Spleen (tissue), 11 donors: ENCODE measurements around the gene IGSF21. TPM values are rescaled to one million over a fixed set of nuclear protein-coding genes. Genes with fewer than 3 reads are reported as not detected.

Source experiments
- DNase-seq: peaks from one replicate; pipeline ENCODE4 v3.0.0-alpha.2; 2020
- H3K27ac ChIP-seq, 8 donors: fragments of 200-600 bp; sonication (generic) in 7 of 8; 1 replicate in 4 of 8; 2 replicates in 4 of 8; pipeline versions ENCODE4 v1.5.0 to v1.8.0; 2016 to 2021; ENCODE audit warnings: inconsistent platforms in 4 of 8, mild to moderate bottlenecking in 4 of 8, moderate library complexity in 1 of 8
- H3K27me3 ChIP-seq, 7 donors: fragments of 200-600 bp; sonication (generic) in 6 of 7; replicated peaks in 1 of 7; 1 replicate in 4 of 7; 2 replicates in 3 of 7; pipeline versions ENCODE4 v1.5.0 to v1.8.0; 2016 to 2021; ENCODE audit warnings: inconsistent platforms in 3 of 7, mild to moderate bottlenecking in 1 of 7
- H3K36me3 ChIP-seq, 6 donors: fragments of 200-600 bp; sonication (generic) in 5 of 6; 1 replicate in 4 of 6; 2 replicates in 2 of 6; pipeline versions ENCODE4 v1.5.0 to v1.8.0; 2016 to 2021; ENCODE audit warnings: inconsistent platforms in 2 of 6
- H3K4me1 ChIP-seq, 6 donors: fragments of 200-600 bp; sonication (generic) in 5 of 6; 1 replicate in 3 of 6; 2 replicates in 3 of 6; pipeline versions ENCODE4 v1.5.0 to v1.8.0; 2016 to 2021; ENCODE audit warnings: inconsistent platforms in 3 of 6
- H3K4me3 ChIP-seq, 8 donors: fragments of 200-600 bp; sonication (generic) in 7 of 8; 1 replicate in 4 of 8; 2 replicates in 4 of 8; pipeline versions ENCODE4 v1.5.0 to v1.8.0; 2016 to 2021; ENCODE audit warnings: inconsistent platforms in 4 of 8, mild to moderate bottlenecking in 4 of 8, moderate library complexity in 2 of 8
- H3K9me3 ChIP-seq, 8 donors: fragments of 200-600 bp; sonication (generic) in 7 of 8; 1 replicate in 4 of 8; 2 replicates in 4 of 8; pipeline versions ENCODE4 v1.5.0 to v1.8.0; 2016 to 2021; ENCODE audit warnings: inconsistent platforms in 4 of 8
- CTCF ChIP-seq, 11 experiments: fragments of 200-600 bp in 7 of 11; fragments of 450-650 bp in 4 of 11; sonication (generic) in 4 of 11; IDR thresholded peaks in 8 of 11; conservative IDR thresholded peaks in 3 of 11; 1 replicate in 7 of 11; 2 replicates in 4 of 11; pipeline versions ENCODE4 v1.4.0 to v1.8.0; 2016 to 2021; ENCODE audit warnings: antibody characterized with exemption in 11 of 11, inconsistent platforms in 4 of 11, mild to moderate bottlenecking in 1 of 11
- POLR2A ChIP-seq, 3 donors: fragments of 450-650 bp; IDR thresholded peaks; one replicate each; pipeline ENCODE4 v1.5.1; 2017; ENCODE audit warnings: antibody characterized with exemption in 3 of 3, mild to moderate bottlenecking in 1 of 3
- POLR2AphosphoS5 ChIP-seq, 3 donors: sonication (generic); formaldehyde crosslinking; IDR thresholded peaks; one replicate each; pipeline ENCODE4 v1.5.1; 2017; ENCODE audit warnings: antibody characterized with exemption in 3 of 3
- WGBS, 5 donors: extraction: QIAGEN DNeasy Blood & Tissue Kit in 3 of 5; methylation state at CpG; one replicate each; pipeline versions ENCODE4 v1.1.5 to v1.1.7; 2013 to 2018; 5-methylcytosine and 5-hydroxymethylcytosine counted together
- intact Hi-C: fragments of 100-400 bp; cut with DNase I; formaldehyde crosslinking; loops from one replicate; pipeline ENCODE4 v1.15.0; 2023; ENCODE audit warnings: low total_unique reads
- polyA plus RNA-seq, 3 donors: library from polyadenylated mRNA; stranded (reverse); fragments of 200-250 nt; gene quantifications; one replicate each; pipeline ENCODE4 v1.2.1, GENCODE V29; 2013
- total RNA-seq, 7 donors: library from RNA; depleted of rRNA in 3 of 7; stranded (reverse); fragments of >200 nt in 3 of 7; fragmentation: NEBNext Ultra II Directional in 4 of 7; extraction: Animal tissue kit (Norgen Biotek cat#: 25700) in 4 of 7; gene quantifications; one replicate each; pipeline versions ENCODE4 v1.1.0 to v1.2.1, GENCODE V29; 2016 to 2021
- donor health status: healthy with polysubstance abuse.
- donor health status: DM: no; HTN: no; CAD: no; lungs with moderate emphysema.
- donor health status: DM: no; HTN: no; CAD: no.
- donor health status: Bipolar disorder and iron deficiency.
- donor health status: healthy.
- donor health status: DM: no; HTN: no; CAD: no.
- donor health status: DM: yes; HTN: yes; CAD: no.

IGSF21 gene
- total and polyA plus RNA-seq, 10 donors, result 1.6 to 35.0 (median 20.6) TPM

GRCh38 chr1:18354612-18355011 is 247.0 kb downstream of the IGSF21 start:
- no peak overlapping the region for H3K4me3 ChIP-seq
- no peaks in the 10 kb centered on the region for H3K36me3 ChIP-seq
- H3K9me3 ChIP-seq, result no peaks in the 10 kb centered on the region
- intact Hi-C loops, result no loop called here
- H3K27ac ChIP-seq, result no peak overlapping the region
- no peaks in the 10 kb centered on the region for H3K4me1 ChIP-seq
- peaks cover 0 to 77% (median 0%) of the 10 kb centered on the region in 7 donors for H3K27me3 ChIP-seq
- DNase-seq, result no peak
- TF ChIP-seq POLR2A (IDR thresholded peaks at IDR 0.05) (no peak), CTCF (IDR thresholded peaks at IDR 0.05 in 8 of 11, conservative IDR thresholded peaks at IDR 0.05 in 3 of 11) (no peak), POLR2AphosphoS5 (IDR thresholded peaks at IDR 0.05) (no peak)
- 5 to 24% (median 16%) methylated on average over 3 of the region's 3 CpGs for WGBS, 5 donors

- Histone ChIP-seq H3K4me3 (no peak overlapping the region), H3K27me3 (peaks cover 0 to 75% (median 0%) of the 10 kb centered on the region in 7 donors), H3K36me3 (no peaks in the 10 kb centered on the region), H3K9me3 (no peaks in the 10 kb centered on the region), H3K4me1 (no peaks in the 10 kb centered on the region), H3K27ac (no peak overlapping the region)
- 58 to 76% (median 61%) methylated on average over 9 of the region's 9 CpGs for WGBS, 5 donors
- DNase-seq, result no peak
- no peak for TF ChIP-seq POLR2AphosphoS5 (IDR thresholded peaks at IDR 0.05)
- TF ChIP-seq CTCF (IDR thresholded peaks at IDR 0.05 in 8 of 11, conservative IDR thresholded peaks at IDR 0.05 in 3 of 11), result no peak
- no peak for TF ChIP-seq POLR2A (IDR thresholded peaks at IDR 0.05)
- intact Hi-C loops, result no loop called here
Observed at GRCh38 chr1:18357622-18358230, 250.1 kb downstream of the IGSF21 start.

GRCh38 chr1:18358600-18358999 is 251.0 kb downstream of the IGSF21 start:
- no peak overlapping the region for H3K27ac ChIP-seq
- WGBS, 5 donors, result 29 to 76% (median 55%) methylated on average over 1 of the region's 1 CpG
- H3K27me3 ChIP-seq, result peaks cover 0 to 75% (median 0%) of the 10 kb centered on the region in 7 donors
- TF ChIP-seq POLR2A (IDR thresholded peaks at IDR 0.05) (no peak), CTCF (IDR thresholded peaks at IDR 0.05 in 8 of 11, conservative IDR thresholded peaks at IDR 0.05 in 3 of 11) (no peak), POLR2AphosphoS5 (IDR thresholded peaks at IDR 0.05) (no peak)
- no peak for DNase-seq
- H3K4me3 ChIP-seq, result no peak overlapping the region
- no peaks in the 10 kb centered on the region for H3K9me3 ChIP-seq
- intact Hi-C loops, result no loop called here
- no peaks in the 10 kb centered on the region for H3K4me1 ChIP-seq
- H3K36me3 ChIP-seq, result no peaks in the 10 kb centered on the region

GRCh38 chr1:18360251-18360650 is 252.7 kb downstream of the IGSF21 start:
- H3K27me3 ChIP-seq, result peaks cover 0 to 79% (median 0%) of the 10 kb centered on the region in 7 donors
- no peak for TF ChIP-seq POLR2AphosphoS5 (IDR thresholded peaks at IDR 0.05)
- no peak for TF ChIP-seq CTCF (IDR thresholded peaks at IDR 0.05 in 8 of 11, conservative IDR thresholded peaks at IDR 0.05 in 3 of 11)
- no peak for TF ChIP-seq POLR2A (IDR thresholded peaks at IDR 0.05)
- intact Hi-C loops, result no loop called here
- 81 to 87% (median 83%) methylated on average over 7 of the region's 7 CpGs for WGBS, 5 donors
- no peak overlapping the region for H3K4me3 ChIP-seq
- no peaks in the 10 kb centered on the region for H3K36me3 ChIP-seq
- no peaks in the 10 kb centered on the region for H3K9me3 ChIP-seq
- no peak overlapping the region for H3K27ac ChIP-seq
- H3K4me1 ChIP-seq, result no peaks in the 10 kb centered on the region
- DNase-seq, result no peak
